ENCODE data around the gene CRYGD.

GRCh38 chr2:208112969-208113368 is 11.4 kb downstream of the CRYGD start:
- TF ChIP-seq CTCF (IDR thresholded peaks at IDR 0.05) (no peak), ZFX (IDR thresholded peaks at IDR 0.05; ENCODE audit: borderline replicate concordance) (no peak)

All from 22Rv1 (cell line).